Loucy (cell line): ENCODE data around the gene PPIP5K2.

Source experiments
- CTCF ChIP-seq: fragments of 200-600 bp; sonication (generic); conservative IDR thresholded peaks from 2 replicates; pipeline ENCODE4 v1.5.1; 2014; ENCODE audit warnings: mild to moderate bottlenecking, antibody characterized with exemption, low read length
- EZH2phosphoT487 ChIP-seq: fragments of 200-600 bp; IDR thresholded peaks from 2 replicates; pipeline ENCODE4 v1.6.1; 2018; ENCODE audit warnings: antibody characterized with exemption, mild to moderate bottlenecking, moderate library complexity, borderline replicate concordance

GRCh38 chr5:103114440-103114839, 5.7 kb upstream of the PPIP5K2 start:
- no peak for TF ChIP-seq CTCF
- no peak for TF ChIP-seq EZH2phosphoT487
